Psoas muscle (tissue), 8 donors: ENCODE results near the gene QARS1. TPM values are rescaled to one million over a fixed set of nuclear protein-coding genes. Genes with fewer than 3 reads are reported as not detected.

ENCODE experiments used
- ATAC-seq, 4 donors: fragments of 200-7000 bp; cut with Tn5 transposase; one replicate each; pipeline ENCODE4 v1.9.1; 2020; ENCODE audit warnings: moderate library complexity in 3 of 4, mild to moderate bottlenecking in 2 of 4
- DNase-seq, 2 donors: peaks; one replicate each; pipeline ENCODE4 v3.0.0-alpha.2; 2020
- H3K27ac ChIP-seq: fragments of 200-600 bp; one replicate; pipeline ENCODE4 v1.8.0; 2022
- H3K27me3 ChIP-seq, 3 donors: fragments of 200-600 bp in 1 of 3; one replicate each; pipeline versions ENCODE4 v1.6.1 to v1.8.0; 2013 to 2022; ENCODE audit warnings: low read length in 2 of 3, mild to moderate bottlenecking in 2 of 3, moderate library complexity in 1 of 3; ENCODE audit not compliant: insufficient read depth in 3 of 3
- H3K36me3 ChIP-seq, 2 donors: fragments of 200-600 bp in 1 of 2; one replicate each; pipeline versions ENCODE4 v1.6.1 to v1.8.0; 2013 to 2022; ENCODE audit warnings: low read depth in 1 of 2, mild to moderate bottlenecking in 1 of 2, moderate library complexity in 1 of 2; ENCODE audit not compliant: insufficient read depth in 1 of 2
- H3K4me1 ChIP-seq: fragments of 200-600 bp; one replicate; pipeline ENCODE4 v1.8.0; 2022
- H3K4me3 ChIP-seq: fragments of 200-600 bp; one replicate; pipeline ENCODE4 v1.8.0; 2022; ENCODE audit warnings: mild to moderate bottlenecking
- H3K9me3 ChIP-seq: fragments of 200-600 bp; one replicate; pipeline ENCODE4 v1.8.0; 2022
- CTCF ChIP-seq: fragments of 200-600 bp; IDR thresholded peaks from one replicate; pipeline ENCODE4 v1.8.0; 2022; ENCODE audit warnings: antibody characterized with exemption
- WGBS, 3 donors: extraction: QIAGEN DNeasy Blood & Tissue Kit; methylation state at CpG; one replicate each; pipeline versions ENCODE4 v1.1.6 to v1.1.7; 2013; 5-methylcytosine and 5-hydroxymethylcytosine counted together
- intact Hi-C, 2 donors: fragments of 100-400 bp; cut with DNase I; formaldehyde crosslinking; loops; one replicate each; pipeline versions ENCODE4 v1.11.0 to v1.14.2; 2022
- polyA plus RNA-seq, 3 donors: library from polyadenylated mRNA; stranded (reverse); fragments of 200-250 nt; gene quantifications; one replicate each; pipeline ENCODE4 v1.2.3, GENCODE V29; 2013
- total RNA-seq, 4 donors: library from RNA; stranded (reverse); fragmentation: NEBNext Ultra II Directional in 2 of 4; extraction: Animal tissue kit (Norgen Biotek cat#: 25700) in 2 of 4; gene quantifications; one replicate each; pipeline versions ENCODE4 v1.2.1 to v1.2.4, GENCODE V29; 2021 to 2023
- donor health status: healthy with polysubstance abuse.
- donor health status: DM: no; HTN: no; CAD: no; lungs with moderate emphysema.
- donor health status: Bipolar disorder and iron deficiency.
- donor health status: healthy.
- donor health status: DM: yes; HTN: yes; CAD: no.
- donor health status: DM: no; HTN: no; CAD: no.
- donor health status: DM: no; HTN: no; CAD: no.
- donor health status: DM: yes; HTN: yes; CAD: no.

Gene QARS1
- total and polyA plus RNA-seq, 7 donors = 120 to 200 (median 157) TPM

GRCh38 chr3:49110780-49111179 lies 6.2 kb upstream of the QARS1 start:
- Histone ChIP-seq H3K4me1 (no peaks in the 10 kb centered on the region), H3K27ac (no peak overlapping the region), H3K9me3 (no peaks in the 10 kb centered on the region), H3K4me3 (no peak overlapping the region), H3K27me3 (no peaks in the 10 kb centered on the region), H3K36me3 (peaks cover 15 to 99% of the 10 kb centered on the region in 2 donors)
- DNase-seq (no peak), ATAC-seq (no peak)
- TF ChIP-seq CTCF = no peak
- intact Hi-C loops = no loop called here
- WGBS, 3 donors = 70 to 81% (median 72%) methylated on average over 13 of the region's 13 CpGs

DNA sequence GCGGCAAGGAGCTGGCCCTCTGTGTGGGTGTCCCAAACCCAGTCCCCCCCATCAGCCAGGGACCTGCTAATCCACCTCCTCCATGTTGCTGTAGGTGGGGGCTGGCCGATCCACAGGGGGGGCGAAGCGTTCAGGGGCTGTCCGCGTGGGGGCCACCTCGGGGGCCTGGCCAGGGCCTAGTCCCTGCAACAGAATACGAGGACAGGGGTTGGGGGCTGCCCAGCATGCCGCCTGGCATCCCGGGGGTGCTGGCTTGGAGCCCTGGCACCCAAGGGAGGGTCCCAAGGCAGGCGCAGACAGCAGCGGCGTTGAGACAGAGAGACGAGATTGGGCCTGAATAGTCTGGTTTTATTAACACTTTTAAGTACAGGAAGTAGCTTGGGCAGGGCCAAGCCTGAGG lies 3.8 kb upstream of the QARS1 start:
- Histone ChIP-seq H3K4me1 (peaks cover 13% of the 10 kb centered on the region), H3K27me3 (no peaks in the 10 kb centered on the region), H3K9me3 (no peaks in the 10 kb centered on the region), H3K36me3 (peaks cover 11 to 77% of the 10 kb centered on the region in 2 donors), H3K27ac (no peak overlapping the region), H3K4me3 (no peak overlapping the region)
- no peak for DNase-seq
- TF ChIP-seq CTCF = no peak
- 63 to 77% (median 73%) methylated on average over 14 of the region's 14 CpGs for WGBS, 3 donors
- ATAC-seq = no peak
- intact Hi-C loops = no loop called here

DNA sequence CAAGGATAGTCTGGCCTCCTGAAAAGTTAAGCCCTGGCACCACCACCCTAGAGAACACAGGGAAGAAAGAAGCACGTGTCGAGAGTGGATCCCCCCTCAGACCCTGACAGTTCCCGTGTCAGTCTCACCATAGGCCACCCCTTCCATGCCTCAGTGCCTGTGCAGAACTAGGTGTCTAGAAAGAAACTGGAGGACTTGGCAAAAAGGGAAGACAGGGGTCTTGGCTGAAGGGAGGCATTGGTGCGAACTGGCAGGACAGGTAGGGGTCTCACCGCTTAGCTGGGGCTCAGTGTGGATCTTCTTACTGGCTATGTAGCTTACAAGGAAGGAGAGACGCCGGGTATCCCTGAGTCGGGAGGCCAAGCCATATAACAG lies 518 bp downstream of the QARS1 start:
- DNase-seq = no peak
- ATAC-seq = no peak

GRCh38 chr3:49100046-49100615 lies 4.4 kb downstream of the QARS1 start:
- peaks cover 15% of the 10 kb centered on the region for H3K4me1 ChIP-seq
- intact Hi-C loops = no loop called here
- 92 to 94% (median 93%) methylated on average over 11 of the region's 11 CpGs for WGBS, 3 donors
- H3K27ac ChIP-seq = no peak overlapping the region
- H3K27me3 ChIP-seq = no peaks in the 10 kb centered on the region
- H3K4me3 ChIP-seq = no peak overlapping the region
- no peak for TF ChIP-seq CTCF
- H3K9me3 ChIP-seq = no peaks in the 10 kb centered on the region
- ATAC-seq = no peak
- no peak for DNase-seq
- peaks cover 21 to 79% of the 10 kb centered on the region in 2 donors for H3K36me3 ChIP-seq

More for the DNA sequence above, 518 bp downstream of the QARS1 start:
- H3K4me1 ChIP-seq = peaks cover 18% of the 10 kb centered on the region
- H3K9me3 ChIP-seq = no peaks in the 10 kb centered on the region
- WGBS, 3 donors = 2 to 4% (median 3%) methylated on average over 8 of the region's 8 CpGs
- H3K27me3 ChIP-seq = no peaks in the 10 kb centered on the region
- peak overlapping the region; percentile 89 for H3K27ac ChIP-seq
- H3K4me3 ChIP-seq = peak overlapping the region; percentile 98
- peaks cover 14 to 77% of the 10 kb centered on the region in 2 donors for H3K36me3 ChIP-seq
- intact Hi-C loops = no loop called here
- TF ChIP-seq CTCF = no peak
